Ovary (tissue), 3 donors: ENCODE measurements around the gene MTIF2.

Experiments used
- CTCF ChIP-seq, 3 donors: fragments of 450-650 bp in 2 of 3; fragments of 200-600 bp in 1 of 3; IDR thresholded peaks; one replicate each; pipeline versions ENCODE4 v1.5.1 to v1.8.0; 2016 to 2022; ENCODE audit warnings: antibody characterized with exemption in 3 of 3, mild to moderate bottlenecking in 1 of 3
- EP300 ChIP-seq: sonication (generic); formaldehyde crosslinking; IDR thresholded peaks from one replicate; pipeline ENCODE4 v1.6.1; 2017; ENCODE audit warnings: antibody characterized with exemption
- POLR2A ChIP-seq: fragments of 450-650 bp; IDR thresholded peaks from one replicate; pipeline ENCODE4 v1.6.1; 2017; ENCODE audit warnings: antibody characterized with exemption, mild to moderate bottlenecking, moderate library complexity
- donor health status: DM: no; HTN: no; CAD: no.

GRCh38 chr2:55200416-55200815 lies 68.6 kb downstream of the MTIF2 start:
- TF ChIP-seq POLR2A (no peak), CTCF (IDR thresholded peaks at IDR 0.05) (no peak), EP300 (no peak)
